Measurements from ENCODE around the gene TTPAL. TPM values are rescaled to one million over a fixed set of nuclear protein-coding genes. Genes with fewer than 3 reads are reported as not detected.
A peak's percentile ranks its signal among the peaks of the same experiment; 100 is the strongest.

TTPAL gene
- total and polyA plus RNA-seq, 7 donors: 3.0 to 10.0 (median 7.2) TPM

DNA sequence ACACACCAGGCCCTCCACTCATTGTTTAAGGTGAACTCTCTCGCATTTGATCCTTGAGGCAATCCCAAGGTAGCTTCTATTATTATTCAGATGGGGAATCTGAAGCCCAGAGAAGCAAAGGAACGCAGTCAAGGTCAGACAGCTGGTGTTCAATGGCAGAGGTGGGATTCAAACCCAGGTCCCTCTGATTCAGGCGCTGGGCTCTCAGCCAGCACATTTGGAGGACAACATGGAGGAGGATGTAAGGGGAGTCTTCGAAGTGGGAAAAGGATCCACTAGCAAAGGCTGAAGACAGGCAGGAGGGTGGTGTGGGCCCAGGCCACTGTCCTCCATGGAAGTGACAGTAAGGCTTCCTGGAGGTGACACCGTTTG lies 13.9 kb upstream of the TTPAL start:
- intact Hi-C loops (cut with DNase I): no loop called here
- H3K4me3 ChIP-seq: no peak overlapping the region
- no peaks in the 10 kb centered on the region for H3K4me1 ChIP-seq
- H3K36me3 ChIP-seq: no peaks in the 10 kb centered on the region
- TF ChIP-seq, protein P1, sequence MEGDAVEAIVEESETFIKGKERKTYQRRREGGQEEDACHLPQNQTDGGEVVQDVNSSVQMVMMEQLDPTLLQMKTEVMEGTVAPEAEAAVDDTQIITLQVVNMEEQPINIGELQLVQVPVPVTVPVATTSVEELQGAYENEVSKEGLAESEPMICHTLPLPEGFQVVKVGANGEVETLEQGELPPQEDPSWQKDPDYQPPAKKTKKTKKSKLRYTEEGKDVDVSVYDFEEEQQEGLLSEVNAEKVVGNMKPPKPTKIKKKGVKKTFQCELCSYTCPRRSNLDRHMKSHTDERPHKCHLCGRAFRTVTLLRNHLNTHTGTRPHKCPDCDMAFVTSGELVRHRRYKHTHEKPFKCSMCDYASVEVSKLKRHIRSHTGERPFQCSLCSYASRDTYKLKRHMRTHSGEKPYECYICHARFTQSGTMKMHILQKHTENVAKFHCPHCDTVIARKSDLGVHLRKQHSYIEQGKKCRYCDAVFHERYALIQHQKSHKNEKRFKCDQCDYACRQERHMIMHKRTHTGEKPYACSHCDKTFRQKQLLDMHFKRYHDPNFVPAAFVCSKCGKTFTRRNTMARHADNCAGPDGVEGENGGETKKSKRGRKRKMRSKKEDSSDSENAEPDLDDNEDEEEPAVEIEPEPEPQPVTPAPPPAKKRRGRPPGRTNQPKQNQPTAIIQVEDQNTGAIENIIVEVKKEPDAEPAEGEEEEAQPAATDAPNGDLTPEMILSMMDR (IDR thresholded peaks at IDR 0.05): no peak
- TF ChIP-seq POLR2AphosphoS5 (IDR thresholded peaks at IDR 0.05) (no peak), POLR2A (IDR thresholded peaks at IDR 0.05) (no peak), EP300 (IDR thresholded peaks at IDR 0.05) (no peak)
- H3K27ac ChIP-seq: no peak overlapping the region
- H3K27me3 ChIP-seq: no peaks in the 10 kb centered on the region
- H3K9me3 ChIP-seq: no peaks in the 10 kb centered on the region
- 17 to 62% methylated on average over 5 of the region's 5 CpGs for WGBS, 2 donors
- no peak for DNase-seq

DNA sequence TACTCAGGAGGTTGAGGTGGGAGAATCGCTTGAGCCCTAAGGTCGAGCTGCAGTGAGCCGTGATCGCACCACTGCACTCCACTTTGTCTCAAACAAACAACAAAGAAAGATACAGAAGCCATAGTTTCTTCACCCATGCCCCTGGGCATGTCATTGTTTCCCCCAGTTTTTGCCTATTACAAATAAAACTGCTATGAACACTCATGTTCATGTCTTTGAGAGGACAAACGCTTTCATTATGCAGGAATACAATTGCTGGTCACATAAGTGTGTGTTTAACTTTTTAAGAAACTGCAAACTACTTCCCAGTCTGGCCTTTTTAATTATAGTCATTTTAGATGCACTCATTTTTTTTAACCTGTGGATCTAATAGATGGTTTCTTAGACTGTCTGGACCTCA lies 12.2 kb upstream of the TTPAL start:
- WGBS, 2 donors: 85 to 88% methylated on average over 5 of the region's 5 CpGs
- intact Hi-C loops (cut with DNase I): no loop called here

DNA sequence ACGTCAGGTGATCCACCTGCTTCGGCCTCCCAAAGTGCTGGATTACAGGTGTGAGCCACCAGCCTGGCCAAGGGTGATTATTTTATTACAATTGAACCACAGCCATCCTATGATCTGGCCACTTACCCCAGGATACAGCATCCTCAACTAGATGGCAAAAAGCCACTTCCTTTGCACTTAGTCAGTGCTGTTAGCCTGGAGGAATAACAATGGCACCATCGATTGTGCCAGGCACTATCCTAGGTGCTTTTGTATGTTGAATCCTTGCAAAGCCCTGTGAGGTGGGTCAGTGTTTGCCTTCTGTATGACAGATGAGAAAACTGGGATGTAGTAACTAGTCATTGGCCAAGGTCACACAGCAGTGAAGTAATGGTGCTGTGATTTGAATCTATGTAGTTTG lies 11.2 kb upstream of the TTPAL start:
- Histone ChIP-seq H3K27me3 (no peaks in the 10 kb centered on the region), H3K36me3 (no peaks in the 10 kb centered on the region), H3K27ac (no peak overlapping the region), H3K4me3 (no peak overlapping the region), H3K9me3 (no peaks in the 10 kb centered on the region), H3K4me1 (no peaks in the 10 kb centered on the region)
- TF ChIP-seq EP300 (IDR thresholded peaks at IDR 0.05) (no peak), POLR2A (IDR thresholded peaks at IDR 0.05) (no peak), POLR2AphosphoS5 (IDR thresholded peaks at IDR 0.05) (no peak)
- TF ChIP-seq, protein P1 (IDR thresholded peaks at IDR 0.05): no peak
- 45 to 86% methylated on average over 3 of the region's 3 CpGs for WGBS, 2 donors
- DNase-seq: no peak
- intact Hi-C loops (cut with DNase I): no loop called here

More for the DNA sequence above, 12.2 kb upstream of the TTPAL start:
- H3K27ac ChIP-seq: no peak overlapping the region
- no peaks in the 10 kb centered on the region for H3K4me1 ChIP-seq
- no peak overlapping the region for H3K4me3 ChIP-seq
- TF ChIP-seq, protein P1 (IDR thresholded peaks at IDR 0.05): no peak
- TF ChIP-seq POLR2AphosphoS5 (IDR thresholded peaks at IDR 0.05) (no peak), POLR2A (IDR thresholded peaks at IDR 0.05) (no peak), EP300 (IDR thresholded peaks at IDR 0.05) (no peak)
- H3K9me3 ChIP-seq: no peaks in the 10 kb centered on the region
- DNase-seq: no peak
- H3K36me3 ChIP-seq: no peaks in the 10 kb centered on the region
- no peaks in the 10 kb centered on the region for H3K27me3 ChIP-seq

DNA sequence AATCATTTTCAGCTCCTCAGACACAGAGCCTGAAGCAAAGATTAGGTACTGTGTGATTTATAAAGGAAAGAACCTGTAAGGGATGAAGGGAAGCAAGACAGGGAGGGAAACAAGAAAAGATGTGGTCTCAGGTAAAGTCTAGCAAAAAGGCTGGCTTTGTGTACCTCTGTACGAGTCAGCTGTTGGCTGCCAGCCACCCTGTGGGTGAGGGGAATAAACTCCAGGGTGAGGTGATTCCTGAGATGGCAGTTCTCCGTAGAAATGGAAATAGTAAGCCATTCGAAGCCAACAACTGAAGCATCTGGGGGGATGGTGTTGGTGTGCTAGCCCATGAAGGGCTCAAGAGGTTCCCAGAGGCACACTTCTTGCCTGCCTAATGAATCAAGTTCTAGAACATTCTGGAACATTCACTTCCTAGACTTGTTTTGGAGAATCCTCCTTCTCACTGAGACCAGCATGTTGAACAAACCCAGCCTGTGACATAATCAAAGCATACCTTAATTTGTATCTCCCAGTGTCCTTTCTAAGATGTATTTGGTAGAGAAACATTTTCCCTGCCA lies 10.6 kb upstream of the TTPAL start:
- WGBS, 2 donors: 15 to 52% methylated on average over 3 of the region's 3 CpGs
- TF ChIP-seq, protein P1 (IDR thresholded peaks at IDR 0.05): no peak
- TF ChIP-seq EP300 (IDR thresholded peaks at IDR 0.05): no peak
- TF ChIP-seq POLR2A (IDR thresholded peaks at IDR 0.05): no peak
- no peak for TF ChIP-seq POLR2AphosphoS5 (IDR thresholded peaks at IDR 0.05)
- no peaks in the 10 kb centered on the region for H3K36me3 ChIP-seq
- no peaks in the 10 kb centered on the region for H3K27me3 ChIP-seq
- no peaks in the 10 kb centered on the region for H3K4me1 ChIP-seq
- H3K9me3 ChIP-seq: no peaks in the 10 kb centered on the region
- DNase-seq: no peak
- no peak overlapping the region for H3K4me3 ChIP-seq
- intact Hi-C loops (cut with DNase I): no loop called here
- no peak overlapping the region for H3K27ac ChIP-seq

DNA sequence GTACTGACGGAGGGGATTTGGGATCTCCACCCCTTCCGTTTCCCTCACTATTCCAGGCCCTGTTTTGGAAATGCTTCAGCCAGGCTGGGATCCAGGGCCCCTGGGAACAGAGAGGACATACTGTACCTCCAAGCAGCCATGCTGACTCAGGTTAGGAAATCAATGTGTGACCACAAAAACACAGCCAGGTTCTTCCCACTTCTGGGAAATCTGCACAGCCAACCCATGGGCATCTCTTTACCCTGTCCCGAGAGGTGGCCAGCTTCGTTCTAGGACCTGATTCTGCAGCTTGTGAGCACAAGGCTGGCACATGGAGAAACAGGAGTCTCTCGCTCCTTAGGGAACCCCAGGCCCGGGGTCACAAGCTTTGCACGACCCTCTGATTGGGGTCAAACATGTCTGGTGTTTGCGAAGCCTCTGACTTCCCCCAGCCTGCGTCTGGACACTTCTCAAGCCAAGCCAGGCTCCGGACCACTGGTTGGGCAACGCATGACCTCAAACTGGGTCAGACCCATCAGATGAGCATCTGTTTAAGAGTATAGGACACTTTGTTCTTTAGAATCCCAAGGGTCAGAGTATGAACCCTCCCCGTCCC lies 8.3 kb upstream of the TTPAL start:
- H3K27ac ChIP-seq: no peak overlapping the region
- no peak overlapping the region for H3K4me3 ChIP-seq
- peak in 2 of 4 donors; percentile 27 to 46 for TF ChIP-seq POLR2AphosphoS5 (IDR thresholded peaks at IDR 0.05)
- TF ChIP-seq POLR2A (IDR thresholded peaks at IDR 0.05): no peak
- TF ChIP-seq EP300 (IDR thresholded peaks at IDR 0.05): peak in 1 of 4 donors; percentile 60
- TF ChIP-seq, protein P1 (IDR thresholded peaks at IDR 0.05): no peak
- DNase-seq: peak; percentile 75
- no peaks in the 10 kb centered on the region for H3K36me3 ChIP-seq
- H3K9me3 ChIP-seq: no peaks in the 10 kb centered on the region
- H3K27me3 ChIP-seq: peaks cover 0 to 3% (median 0%) of the 10 kb centered on the region in 3 donors
- H3K4me1 ChIP-seq: no peaks in the 10 kb centered on the region
- intact Hi-C loops (cut with DNase I): no loop called here
- WGBS, 2 donors: 81 to 87% methylated on average over 12 of the region's 12 CpGs

Measured in sigmoid colon (tissue), 7 donors.